ENCODE measurements around the gene ABCA4. TPM values are rescaled to one million over a fixed set of nuclear protein-coding genes. Genes with fewer than 3 reads are reported as not detected.
"Not testable (repeated sequence)": the region's sequence is repeated elsewhere in the genome, so short reads cannot be mapped to it uniquely, and the experiment has no call there.

Gene ABCA4
- total RNA-seq = not detected in 2 replicates

DNA sequence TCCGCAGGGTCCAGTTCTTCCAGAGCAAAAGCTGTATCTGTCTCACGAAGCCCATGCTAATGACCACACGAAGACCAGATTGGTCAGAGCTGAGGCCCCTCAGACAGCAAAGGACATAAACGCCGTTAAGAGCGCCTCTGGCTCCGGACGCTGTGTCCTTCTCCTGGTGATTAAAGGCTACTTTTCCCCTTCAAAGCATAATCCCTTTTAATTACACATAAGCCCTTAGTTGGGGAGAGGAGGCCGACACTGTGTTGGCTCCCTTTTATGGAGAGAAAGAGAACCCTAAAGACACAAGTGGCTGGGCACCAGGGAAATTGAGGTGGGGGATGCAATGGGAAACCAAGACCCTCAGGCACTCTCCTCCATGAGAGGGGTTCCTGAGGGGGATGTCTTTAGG is at the start of gene ABCA4:
TSS of gene ABCA4 (minus strand) at position 158 of the 400 bp plus-strand sequence. CDS start at position 55, 103 bp downstream.
- POLR2A ChIA-PET = no interaction called here

DNA sequence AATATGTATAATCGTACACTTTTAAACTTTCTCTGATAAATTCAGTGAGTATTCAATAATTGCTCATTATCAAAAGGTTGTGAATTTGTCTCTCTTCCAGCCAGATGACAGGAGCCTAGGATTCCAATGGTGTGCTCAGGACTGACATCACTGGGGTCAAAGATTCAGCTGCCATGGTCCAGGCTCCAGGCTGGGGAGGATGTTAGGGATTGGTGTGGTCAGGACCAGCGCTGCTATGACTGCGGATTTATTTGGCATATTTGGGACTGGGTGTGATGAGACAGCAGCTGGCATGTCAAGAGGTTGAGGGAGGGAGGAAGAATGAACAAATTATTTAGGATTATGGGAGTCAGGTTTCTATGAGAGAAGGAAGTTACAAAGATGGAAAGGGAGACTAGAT is 48.2 kb upstream of the ABCA4 start:
- ATAC-seq (ENCODE audit: low read depth) = no peak

More for the DNA sequence above, at the start of gene ABCA4:
- H3K4me3 Mint-ChIP-seq = no peak within 1 kb of the TSS
- no peaks in the 10 kb centered on the region for H3K9me3 Mint-ChIP-seq
- DNase-seq (no peak), ATAC-seq (ENCODE audit: low read depth) (no peak)
- H3K36me3 Mint-ChIP-seq (ENCODE audit: low read depth) = no peaks in the 10 kb centered on the region
- CTCF ChIA-PET = no interaction called here
- no peaks in the 10 kb centered on the region for H3K4me1 Mint-ChIP-seq
- no peak within 1 kb of the TSS for H3K27ac Mint-ChIP-seq
- TF ChIP-seq CTCF (IDR thresholded peaks at IDR 0.05) = no peak
- H3K27me3 Mint-ChIP-seq = peaks cover 7% of the 10 kb centered on the region
- intact Hi-C loops (cut with micrococcal nuclease) = no loop called here

GRCh38 chr1:94165843-94166242 is 44.9 kb upstream of the ABCA4 start:
- ATAC-seq (ENCODE audit: low read depth) (no peak), DNase-seq (no peak)
- H3K36me3 Mint-ChIP-seq (ENCODE audit: low read depth) = no peaks in the 10 kb centered on the region
- intact Hi-C loops (cut with micrococcal nuclease) = no loop called here
- no peak for TF ChIP-seq CTCF (IDR thresholded peaks at IDR 0.05)
- no peak overlapping the region for H3K27ac Mint-ChIP-seq
- CTCF ChIA-PET = no interaction called here
- H3K4me1 Mint-ChIP-seq = no peaks in the 10 kb centered on the region
- no peaks in the 10 kb centered on the region for H3K9me3 Mint-ChIP-seq
- POLR2A ChIA-PET = no interaction called here
- no peak overlapping the region for H3K4me3 Mint-ChIP-seq
- peaks cover 7% of the 10 kb centered on the region for H3K27me3 Mint-ChIP-seq

More for the DNA sequence above, 48.2 kb upstream of the ABCA4 start:
- intact Hi-C loops (cut with micrococcal nuclease) = no loop called here
- Mint-ChIP-seq H3K9me3 (no peaks in the 10 kb centered on the region), H3K4me3 (no peak overlapping the region), H3K27ac (no peak overlapping the region), H3K36me3 (ENCODE audit: low read depth) (no peaks in the 10 kb centered on the region), H3K4me1 (no peaks in the 10 kb centered on the region), H3K27me3 (peaks cover 6% of the 10 kb centered on the region)
- ChIA-PET CTCF (no interaction called here), POLR2A (no interaction called here)
- DNase-seq = no peak
- TF ChIP-seq CTCF (IDR thresholded peaks at IDR 0.05) = no peak

DNA sequence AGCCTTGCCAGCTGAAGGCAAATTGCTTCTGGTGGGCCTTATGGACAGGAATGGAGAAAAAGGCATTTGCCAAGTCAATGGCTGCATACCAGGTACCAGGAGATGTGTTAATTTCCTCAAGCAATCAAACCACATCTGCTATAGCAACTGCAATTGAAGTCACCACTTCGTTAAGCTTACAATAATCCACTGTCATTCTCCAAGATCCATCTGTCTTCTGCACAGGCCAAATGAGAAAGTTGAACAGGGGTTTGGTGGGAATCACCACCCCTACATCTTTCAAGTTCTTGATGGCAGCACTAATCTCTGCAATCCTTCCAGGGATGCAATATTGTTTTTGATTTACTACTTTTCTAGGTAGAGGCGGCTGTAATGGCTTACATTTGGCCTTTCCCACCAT is 43.9 kb upstream of the ABCA4 start:
- not testable (repeated sequence) for H3K4me1 Mint-ChIP-seq

GRCh38 chr1:94164121-94164520 is 43.2 kb upstream of the ABCA4 start:
- DNase-seq; H3K4me3 Mint-ChIP-seq; intact Hi-C loops (cut with micrococcal nuclease); CTCF ChIA-PET; ATAC-seq (ENCODE audit: low read depth); POLR2A ChIA-PET; H3K9me3 Mint-ChIP-seq; H3K27ac Mint-ChIP-seq; H3K4me1 Mint-ChIP-seq; H3K27me3 Mint-ChIP-seq; H3K36me3 Mint-ChIP-seq (ENCODE audit: low read depth): not testable (repeated sequence)

More for the DNA sequence above, 43.9 kb upstream of the ABCA4 start:
- H3K27ac Mint-ChIP-seq; ATAC-seq (ENCODE audit: low read depth); H3K4me3 Mint-ChIP-seq; H3K9me3 Mint-ChIP-seq; POLR2A ChIA-PET; CTCF ChIA-PET; H3K36me3 Mint-ChIP-seq (ENCODE audit: low read depth); H3K27me3 Mint-ChIP-seq; DNase-seq; intact Hi-C loops (cut with micrococcal nuclease): not testable (repeated sequence)

GRCh38 chr1:94163249-94163648 is 42.3 kb upstream of the ABCA4 start:
- H3K4me1 Mint-ChIP-seq; ATAC-seq (ENCODE audit: low read depth); DNase-seq; intact Hi-C loops (cut with micrococcal nuclease); H3K27ac Mint-ChIP-seq; H3K4me3 Mint-ChIP-seq; H3K9me3 Mint-ChIP-seq; CTCF ChIA-PET; H3K27me3 Mint-ChIP-seq; H3K36me3 Mint-ChIP-seq (ENCODE audit: low read depth); POLR2A ChIA-PET: not testable (repeated sequence)

DNA sequence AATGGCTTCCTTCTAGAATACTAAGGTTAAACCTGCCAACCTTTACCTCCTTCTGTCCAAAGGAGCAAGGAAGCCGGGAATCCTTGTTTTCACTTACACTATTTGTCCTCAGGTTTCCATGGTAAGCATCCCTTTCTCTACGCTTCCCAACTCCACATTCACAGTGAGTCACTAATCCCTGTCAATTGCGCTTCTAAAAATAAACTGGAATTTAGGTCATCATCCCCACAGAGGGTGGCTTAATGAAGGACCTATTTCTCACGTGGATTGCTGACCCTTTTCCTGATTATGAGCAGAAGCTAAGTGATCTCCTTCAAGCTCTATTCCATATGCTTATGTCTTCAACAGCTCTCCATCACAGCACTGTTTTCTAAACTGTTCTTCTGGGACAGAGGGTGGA is 39.9 kb upstream of the ABCA4 start:
- POLR2A ChIA-PET = no interaction called here
- CTCF ChIA-PET = no interaction called here
- intact Hi-C loops (cut with micrococcal nuclease) = no loop called here
- no peak for ATAC-seq (ENCODE audit: low read depth)
- TF ChIP-seq CTCF (IDR thresholded peaks at IDR 0.05) = no peak
- Mint-ChIP-seq H3K4me1 (no peaks in the 10 kb centered on the region), H3K9me3 (peaks cover 2% of the 10 kb centered on the region), H3K27ac (no peak overlapping the region), H3K27me3 (peaks cover 8% of the 10 kb centered on the region), H3K36me3 (ENCODE audit: low read depth) (no peaks in the 10 kb centered on the region), H3K4me3 (no peak overlapping the region)
- DNase-seq = no peak
